ENCODE data around the gene GOLGA6C.

DNA sequence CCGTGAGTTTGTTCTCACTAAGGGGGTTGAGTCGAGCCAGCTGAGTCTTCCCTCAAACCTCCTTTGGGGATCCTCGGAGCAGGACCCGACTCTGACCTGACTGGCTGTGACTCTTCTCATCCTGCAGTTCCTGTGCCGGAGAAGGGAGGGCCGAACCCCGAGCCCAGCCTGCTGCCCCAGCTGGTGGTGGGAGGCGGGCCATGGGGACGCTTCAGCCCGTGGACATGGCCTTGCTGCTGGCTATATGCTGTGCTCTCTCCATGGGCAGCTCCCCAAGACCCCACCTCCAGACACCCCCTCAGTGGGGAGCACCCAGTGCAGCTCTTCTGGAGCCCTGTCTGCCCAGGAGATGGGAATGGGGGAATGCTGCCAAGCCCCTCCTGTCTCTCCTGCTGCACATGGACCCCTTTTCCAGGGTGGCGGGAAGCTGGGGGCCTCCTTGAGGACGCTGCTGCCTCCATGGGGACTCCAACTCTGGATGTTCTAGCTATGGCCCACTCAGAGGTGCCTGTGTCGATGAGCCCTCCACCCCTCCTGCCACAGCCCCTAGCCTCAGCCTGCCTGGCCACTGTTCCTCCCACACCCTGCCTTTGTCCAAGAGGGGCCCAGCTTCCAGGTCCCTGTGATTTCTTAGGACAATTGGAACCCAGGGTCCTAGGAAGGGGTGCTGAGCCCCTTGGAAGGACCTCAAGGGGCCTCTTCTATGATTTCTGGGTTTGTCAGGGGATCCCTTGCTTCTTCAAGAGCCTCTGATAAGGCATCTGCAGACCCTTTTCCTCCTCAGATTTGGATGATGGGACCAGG lies 43.6 kb upstream of the GOLGA6C start:
- TF ChIP-seq CREB1 (IDR thresholded peaks at IDR 0.05; ENCODE audit: low read depth), result peak; percentile 38; the same call in 1 of the 2 replicates
- no peak for TF ChIP-seq SMC3 (IDR thresholded peaks at IDR 0.05; ENCODE audit: borderline replicate concordance, low read length)
- TF ChIP-seq, protein P1, sequence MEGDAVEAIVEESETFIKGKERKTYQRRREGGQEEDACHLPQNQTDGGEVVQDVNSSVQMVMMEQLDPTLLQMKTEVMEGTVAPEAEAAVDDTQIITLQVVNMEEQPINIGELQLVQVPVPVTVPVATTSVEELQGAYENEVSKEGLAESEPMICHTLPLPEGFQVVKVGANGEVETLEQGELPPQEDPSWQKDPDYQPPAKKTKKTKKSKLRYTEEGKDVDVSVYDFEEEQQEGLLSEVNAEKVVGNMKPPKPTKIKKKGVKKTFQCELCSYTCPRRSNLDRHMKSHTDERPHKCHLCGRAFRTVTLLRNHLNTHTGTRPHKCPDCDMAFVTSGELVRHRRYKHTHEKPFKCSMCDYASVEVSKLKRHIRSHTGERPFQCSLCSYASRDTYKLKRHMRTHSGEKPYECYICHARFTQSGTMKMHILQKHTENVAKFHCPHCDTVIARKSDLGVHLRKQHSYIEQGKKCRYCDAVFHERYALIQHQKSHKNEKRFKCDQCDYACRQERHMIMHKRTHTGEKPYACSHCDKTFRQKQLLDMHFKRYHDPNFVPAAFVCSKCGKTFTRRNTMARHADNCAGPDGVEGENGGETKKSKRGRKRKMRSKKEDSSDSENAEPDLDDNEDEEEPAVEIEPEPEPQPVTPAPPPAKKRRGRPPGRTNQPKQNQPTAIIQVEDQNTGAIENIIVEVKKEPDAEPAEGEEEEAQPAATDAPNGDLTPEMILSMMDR (IDR thresholded peaks at IDR 0.05 in 2 of 3, conservative IDR thresholded peaks at IDR 0.05 in 1 of 3; ENCODE audit: control insufficient read depth in 2 of 3, extremely low read depth in 1 of 3, insufficient read depth in 1 of 3, low read depth in 3 of 3, low read length in 3 of 3), result no peak
- peak; percentile 47 for TF ChIP-seq POLR2A (IDR thresholded peaks at IDR 0.05; ENCODE audit: low read depth, low read length)
- no peak for TF ChIP-seq ZNF24 (IDR thresholded peaks at IDR 0.05)
- no peak for TF ChIP-seq SP1 (IDR thresholded peaks at IDR 0.05; ENCODE audit: low read depth, low read length)
- TF ChIP-seq SRF (IDR thresholded peaks at IDR 0.05; ENCODE audit: low read depth in 2 of 2, low read length in 2 of 2), result no peak
- TF ChIP-seq TAF1 (IDR thresholded peaks at IDR 0.05; ENCODE audit: borderline replicate concordance, low read depth, low read length), result no peak
- TF ChIP-seq ATF2 (IDR thresholded peaks at IDR 0.05; ENCODE audit: low read length), result peak; percentile 40; the same call in 1 of the 2 replicates
